Pulmonary artery endothelial cell (primary cell): ENCODE results near the gene DROSHA. TPM values are rescaled to one million over a fixed set of nuclear protein-coding genes. Genes with fewer than 3 reads are reported as not detected.
A peak's percentile ranks its signal among the peaks of the same experiment; 100 is the strongest.

Experiments
- DNase-seq: peaks from one replicate; pipeline ENCODE4 v3.0.0-alpha.2; 2011; ENCODE audit warnings: low read depth, low spot score
- total RNA-seq: library from RNA; depleted of rRNA; stranded (reverse); fragments of >200 nt; gene quantifications from 2 replicates; pipeline ENCODE4 v1.2.3, GENCODE V29; 2014

DROSHA gene
- total RNA-seq, 1 donor from 2014 or later: 42.9 TPM

- no peak for DNase-seq
Measured at GRCh38 chr5:31531543-31531887, 378 bp downstream of the DROSHA start.

- no peak for DNase-seq
Measured at GRCh38 chr5:31530541-31531265, 1.2 kb downstream of the DROSHA start.

GRCh38 chr5:31523041-31523440, 8.9 kb downstream of the DROSHA start:
- no peak for DNase-seq

- no peak for DNase-seq
Measured at GRCh38 chr5:31516802-31517201, 15.1 kb downstream of the DROSHA start.

- no peak for DNase-seq
Measured at GRCh38 chr5:31511305-31511704, 20.6 kb downstream of the DROSHA start.

GRCh38 chr5:31504529-31504928, 27.4 kb downstream of the DROSHA start:
- no peak for DNase-seq

GRCh38 chr5:31502506-31502905, 29.4 kb downstream of the DROSHA start:
- DNase-seq: no peak

- no peak for DNase-seq
Measured at GRCh38 chr5:31500256-31500655, 31.6 kb downstream of the DROSHA start.

- no peak for DNase-seq
Measured at GRCh38 chr5:31496891-31497290, 35.0 kb downstream of the DROSHA start.

GRCh38 chr5:31496301-31496700, 35.6 kb downstream of the DROSHA start:
- no peak for DNase-seq

GRCh38 chr5:31495336-31495735, 36.6 kb downstream of the DROSHA start:
- no peak for DNase-seq

GRCh38 chr5:31492869-31493268, 39.0 kb downstream of the DROSHA start:
- DNase-seq: peak; percentile 77

GRCh38 chr5:31487506-31487905, 44.4 kb downstream of the DROSHA start:
- no peak for DNase-seq

- no peak for DNase-seq
Measured at GRCh38 chr5:31486441-31486840, 45.5 kb downstream of the DROSHA start.

- peak; percentile 24 for DNase-seq
Measured at GRCh38 chr5:31485376-31486207, 46.3 kb downstream of the DROSHA start.

GRCh38 chr5:31481531-31482165, 50.2 kb downstream of the DROSHA start:
- DNase-seq: no peak

- no peak for DNase-seq
Measured at GRCh38 chr5:31479706-31480105, 52.2 kb downstream of the DROSHA start.

GRCh38 chr5:31478901-31479300, 53.0 kb downstream of the DROSHA start:
- no peak for DNase-seq

GRCh38 chr5:31477971-31478370, 53.9 kb downstream of the DROSHA start:
- DNase-seq: no peak

GRCh38 chr5:31477516-31477915, 54.4 kb downstream of the DROSHA start:
- no peak for DNase-seq

GRCh38 chr5:31476738-31477141, 55.2 kb downstream of the DROSHA start:
- DNase-seq: no peak

- no peak for DNase-seq
Measured at GRCh38 chr5:31471916-31472315, 60.0 kb downstream of the DROSHA start.
